GF-D8 (cell line): Measurements from ENCODE around the gene MS4A8.
"Not testable (repeated sequence)": the region's sequence is repeated elsewhere in the genome, so short reads cannot be mapped to it uniquely, and the experiment has no call there.

Experiments used
- DNase-seq: peaks from one replicate; lab custom pipeline; 2025; lab: John Stamatoyannopoulos, UW

The MS4A8 gene

GRCh38 chr11:60725592-60725991, 26.2 kb downstream of the MS4A8 start:
- no peak for DNase-seq

DNA sequence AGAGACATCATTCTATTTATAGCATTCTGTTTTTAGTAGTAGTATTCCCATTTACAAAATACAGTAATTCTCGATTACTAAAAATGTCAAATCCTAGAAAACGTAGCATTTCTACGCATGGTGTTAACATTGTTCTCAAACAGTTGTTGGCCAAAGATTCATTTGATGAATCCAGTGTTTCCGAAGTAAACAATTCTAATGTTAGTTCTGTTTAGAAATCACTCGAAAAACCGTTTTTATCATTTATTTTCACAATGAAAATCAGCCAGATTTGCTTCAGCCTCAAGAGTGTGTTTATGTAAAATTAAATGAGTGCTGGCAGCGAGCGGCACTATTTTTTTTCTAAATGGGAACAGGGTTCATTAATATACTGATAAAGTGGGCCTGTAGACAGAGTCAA, 32.2 kb downstream of the MS4A8 start:
- DNase-seq, result no peak

DNA sequence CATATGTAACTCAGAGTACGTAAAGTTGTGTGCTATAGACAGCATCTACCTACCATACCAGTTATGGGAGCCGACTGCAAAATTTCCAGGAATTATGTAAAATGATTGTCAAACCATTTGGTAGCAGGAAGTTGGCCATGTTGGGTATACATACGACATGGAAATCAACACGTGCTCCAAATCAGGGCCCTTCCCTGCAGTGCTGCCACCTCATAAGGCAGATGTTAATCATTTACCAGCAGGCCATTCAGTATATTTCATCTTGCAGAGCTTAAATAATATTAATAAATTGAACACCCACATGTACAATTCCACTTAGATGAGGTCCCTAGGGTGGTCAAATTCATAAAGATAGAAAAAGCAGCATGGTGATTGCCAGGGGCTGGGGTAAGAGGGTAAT, 34.9 kb downstream of the MS4A8 start:
- no peak for DNase-seq

DNA sequence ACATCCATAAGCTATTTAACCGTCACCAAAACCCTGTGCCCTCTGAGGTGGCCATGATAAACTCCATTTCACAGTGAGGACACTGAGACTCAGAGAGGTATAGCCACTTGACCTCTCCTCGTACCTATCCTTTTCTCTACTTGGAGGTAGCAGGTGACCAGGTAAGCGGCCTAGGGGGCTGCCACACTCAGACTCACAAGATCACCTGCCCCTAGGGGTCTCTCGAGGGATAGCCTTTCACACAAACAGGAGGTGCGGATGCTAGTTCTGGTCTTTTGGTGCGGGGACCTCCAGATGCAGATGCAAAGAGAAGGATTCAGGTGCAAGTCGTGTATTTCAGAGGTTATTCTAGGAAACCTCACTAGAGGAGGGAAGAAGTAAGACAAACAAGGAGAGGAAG, 39.7 kb downstream of the MS4A8 start:
- no peak for DNase-seq

- no peak for DNase-seq
These were observed 41.2 kb downstream of the MS4A8 start for GRCh38 chr11:60740573-60740972.

GRCh38 chr11:60741421-60741820, 42.0 kb downstream of the MS4A8 start:
- DNase-seq, result no peak

DNA sequence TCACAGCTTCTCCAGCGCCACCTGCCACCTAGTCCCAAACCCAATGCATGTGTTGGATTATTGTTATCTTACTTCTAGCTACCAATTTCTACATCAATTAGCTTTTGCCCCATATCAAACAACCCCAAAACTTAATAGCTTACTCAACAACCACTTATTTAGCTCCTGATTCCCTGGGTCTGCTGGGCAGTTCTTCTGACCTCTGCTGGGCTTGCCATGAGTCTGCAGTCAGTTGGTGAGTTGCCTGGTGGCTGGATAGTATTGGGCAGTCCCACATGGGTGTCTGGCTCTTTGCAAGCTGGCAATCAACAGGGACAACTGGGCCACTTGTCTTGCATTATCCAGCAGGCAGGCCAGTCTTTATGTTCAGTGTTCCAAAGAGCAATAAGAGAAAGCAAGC, 43.6 kb downstream of the MS4A8 start:
- no peak for DNase-seq

GRCh38 chr11:60744114-60744513, 44.7 kb downstream of the MS4A8 start:
- no peak for DNase-seq

GRCh38 chr11:60747359-60747873, 48.0 kb downstream of the MS4A8 start:
- no peak for DNase-seq

DNA sequence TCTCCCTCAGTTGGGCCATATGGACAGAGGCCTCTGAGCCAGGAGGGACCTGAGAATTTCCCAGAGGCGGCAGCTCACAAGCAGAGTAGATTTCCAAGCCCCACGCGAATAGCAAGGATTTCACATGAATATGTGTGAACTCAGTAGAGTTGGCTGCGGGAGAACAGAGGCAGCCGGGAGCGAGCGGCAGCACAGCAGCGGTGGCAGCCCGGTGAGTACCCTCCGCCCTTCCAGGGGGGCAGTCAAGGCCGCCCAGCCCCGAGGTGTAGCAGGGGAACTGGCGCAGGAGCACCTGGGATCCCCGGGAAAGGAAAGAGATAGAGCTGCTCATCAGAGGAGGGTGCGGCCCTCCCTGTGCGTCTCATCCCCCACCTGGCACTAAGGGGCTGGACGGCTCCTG, 48.8 kb downstream of the MS4A8 start:
- no peak for DNase-seq

DNA sequence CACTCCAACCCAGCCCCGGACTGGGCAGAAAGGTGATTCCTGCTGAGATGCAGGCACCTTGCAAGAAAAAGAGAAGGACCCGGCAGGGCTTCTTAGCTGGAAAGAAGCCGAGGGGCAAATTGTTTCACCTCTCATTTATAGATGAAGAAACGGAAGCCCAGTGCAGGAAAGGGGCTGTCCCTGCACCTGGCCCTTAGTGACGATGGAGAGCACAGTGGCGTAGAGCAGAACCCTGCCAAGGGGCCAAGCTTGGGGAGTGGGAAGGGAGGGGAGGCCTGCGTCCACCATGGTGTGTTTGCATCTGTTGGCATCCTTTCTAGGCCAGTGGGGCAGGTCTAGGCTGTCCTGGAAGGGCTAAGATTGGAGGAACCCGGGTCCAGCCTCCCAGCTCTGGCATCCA, 49.4 kb downstream of the MS4A8 start:
- no peak for DNase-seq

DNA sequence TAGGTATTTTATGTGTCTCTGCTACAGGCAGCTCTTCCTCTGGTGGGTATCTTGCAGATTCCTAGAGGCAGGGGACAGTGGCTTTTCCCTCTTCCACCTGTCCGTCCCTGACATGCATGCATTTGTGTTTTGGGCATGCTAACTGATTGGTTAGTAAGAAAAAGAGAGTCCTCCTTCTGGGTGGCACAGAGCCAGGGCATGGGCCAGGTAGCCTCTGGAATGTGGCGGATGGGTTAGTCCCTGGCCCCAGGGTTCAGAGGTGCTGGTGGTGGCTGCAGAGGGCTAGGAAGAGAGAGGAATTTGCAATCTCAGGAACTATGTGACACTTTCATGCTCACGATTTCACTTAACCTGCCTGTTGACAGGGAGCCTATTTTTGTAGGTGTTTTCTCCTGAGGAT, 51.5 kb downstream of the MS4A8 start:
- DNase-seq, result no peak

- DNase-seq, result no peak
These were observed 53.9 kb downstream of the MS4A8 start for GRCh38 chr11:60753309-60753708.

DNA sequence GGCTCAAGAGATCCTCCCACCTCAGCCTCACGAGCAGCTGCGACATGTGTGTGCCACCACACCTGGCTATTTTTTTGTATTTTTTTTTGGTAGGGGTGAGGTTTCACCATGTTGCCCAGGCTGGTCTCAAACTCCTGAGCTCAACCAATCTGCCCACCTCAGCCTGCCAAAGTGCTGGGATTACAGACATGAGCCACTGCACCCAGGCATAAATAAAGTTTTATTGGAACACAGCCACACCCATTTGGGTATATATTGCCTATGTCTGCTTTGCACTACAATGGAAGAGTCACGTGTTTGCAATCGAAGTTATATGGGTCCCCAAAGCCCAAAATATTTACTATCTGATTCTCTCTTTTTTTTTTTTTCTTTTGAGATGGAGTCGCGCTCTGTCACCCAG, 55.5 kb downstream of the MS4A8 start:
- no peak for DNase-seq

DNA sequence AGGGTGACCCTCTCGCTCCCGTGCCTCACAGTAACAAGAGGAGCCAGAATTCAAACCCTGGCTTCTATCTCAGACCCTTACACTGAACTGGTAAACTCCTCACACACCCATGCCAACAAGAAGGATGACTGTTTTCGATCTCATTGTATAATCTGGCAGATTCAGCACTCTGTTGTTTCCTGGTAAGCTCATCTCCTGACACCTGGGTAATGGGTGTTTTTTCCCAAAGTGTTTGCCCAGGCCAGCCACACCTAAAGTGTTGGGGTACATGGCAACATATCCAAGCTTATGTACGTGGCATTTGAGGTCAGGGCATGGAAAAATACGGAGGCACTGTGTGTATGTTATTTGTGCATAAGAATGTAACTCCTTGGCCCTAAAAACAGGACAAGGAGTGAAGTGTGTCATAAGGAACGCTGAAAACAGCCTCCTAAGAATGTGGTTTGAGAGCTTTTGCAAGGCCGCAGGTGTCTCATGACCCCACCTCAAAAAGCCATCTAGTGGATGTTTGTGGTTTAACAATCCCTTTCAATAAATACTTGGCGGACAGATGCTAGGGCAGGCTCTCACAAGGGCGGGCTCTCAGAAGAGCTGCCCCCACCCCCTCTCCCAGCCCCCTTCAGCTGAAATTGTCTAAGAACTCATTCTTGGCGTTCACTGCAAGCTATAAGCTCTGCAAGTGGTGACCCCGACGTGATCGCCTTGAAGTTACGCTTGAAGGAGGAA, 57.1 kb downstream of the MS4A8 start, which contains the start of gene MS4A15:
MS4A15 (plus strand) TSS at position 561 of the 726 bp plus-strand sequence. CDS start 6,867 bp downstream, outside the sequence.
- no peak for DNase-seq

DNA sequence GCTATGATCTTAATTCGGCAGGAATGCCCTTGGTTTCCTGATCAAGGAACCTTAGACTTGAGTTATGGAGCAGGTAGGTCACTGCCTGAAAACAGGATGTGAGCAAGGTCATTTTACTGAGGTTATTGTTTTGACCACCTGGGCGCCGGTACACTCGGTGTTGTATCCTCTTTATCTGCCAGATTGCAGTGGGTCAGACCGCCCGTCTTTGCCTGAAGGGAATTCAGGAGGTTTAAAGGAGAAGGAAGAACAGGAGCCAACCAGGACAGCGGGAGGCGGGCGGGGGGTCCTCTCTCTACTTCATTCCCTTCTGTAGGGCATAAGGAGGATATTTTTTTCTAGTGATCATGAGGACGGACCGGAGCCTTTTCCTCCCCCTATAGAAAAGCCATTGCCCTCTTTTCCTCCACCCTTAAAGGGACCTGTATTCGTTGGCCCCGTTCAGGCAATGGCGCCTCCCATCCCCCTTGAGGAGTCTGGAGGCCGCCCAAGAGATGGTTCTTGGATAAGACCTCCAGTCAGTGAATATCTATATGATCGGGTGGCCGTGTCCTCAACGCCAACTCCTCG, 57.9 kb downstream of the MS4A8 start:
- no peak for DNase-seq

DNA sequence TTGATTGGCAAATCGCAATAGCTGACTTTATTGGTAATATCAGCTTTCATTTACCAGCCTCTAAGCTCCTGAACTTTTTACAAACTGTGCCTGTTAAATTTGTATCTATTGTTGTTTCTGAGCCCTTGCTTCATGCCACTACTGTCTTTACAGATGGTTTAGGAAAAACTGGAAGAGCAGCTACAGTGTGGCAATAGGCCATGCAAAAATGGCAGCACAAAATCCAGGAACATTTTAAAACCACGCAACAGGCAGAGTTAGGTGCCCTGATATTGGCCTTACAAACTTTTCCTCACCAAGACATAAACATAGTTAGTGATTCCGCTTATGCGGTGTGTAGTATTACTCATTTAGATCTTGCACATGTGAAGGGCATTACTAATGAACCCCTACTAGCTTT, 59.3 kb downstream of the MS4A8 start:
- DNase-seq, result not testable (repeated sequence)

DNA sequence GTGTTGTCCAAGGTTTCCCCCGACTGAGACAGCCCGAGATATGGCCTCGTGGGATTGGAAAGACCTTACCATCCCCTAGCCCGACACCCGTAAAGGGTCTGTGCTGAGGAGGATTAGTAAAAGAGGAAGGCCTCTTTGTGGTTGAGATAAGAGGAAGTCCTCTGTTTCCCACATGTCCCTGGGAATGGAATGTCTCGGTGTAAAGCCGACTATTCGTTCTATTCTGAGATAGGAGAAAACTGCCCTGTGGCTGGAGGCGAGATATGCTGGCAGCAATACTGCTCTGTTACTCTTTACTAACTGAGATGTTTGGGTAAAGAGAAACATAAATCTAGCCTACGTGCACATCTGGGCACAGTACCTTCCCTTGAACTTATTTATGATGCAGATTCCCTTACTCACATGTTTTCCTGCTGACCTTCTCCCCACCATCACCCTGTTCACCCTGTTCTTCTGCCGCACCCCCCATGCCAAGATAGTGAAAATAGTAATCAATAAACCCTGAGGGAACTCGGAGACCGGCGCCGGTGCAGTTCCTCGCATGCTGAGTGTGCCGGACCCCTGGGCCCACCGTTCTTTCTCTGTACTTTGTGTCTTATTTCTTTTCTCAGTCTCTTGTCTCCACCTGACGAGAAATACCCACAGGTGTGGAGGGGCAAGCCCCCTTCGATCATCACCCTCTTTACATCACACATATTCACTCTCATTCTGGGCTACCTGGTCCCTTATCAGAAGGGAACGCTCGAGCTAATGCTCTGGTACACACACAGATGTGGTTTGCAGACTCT, 60.2 kb downstream of the MS4A8 start:
- DNase-seq, result peak; percentile 12

DNA sequence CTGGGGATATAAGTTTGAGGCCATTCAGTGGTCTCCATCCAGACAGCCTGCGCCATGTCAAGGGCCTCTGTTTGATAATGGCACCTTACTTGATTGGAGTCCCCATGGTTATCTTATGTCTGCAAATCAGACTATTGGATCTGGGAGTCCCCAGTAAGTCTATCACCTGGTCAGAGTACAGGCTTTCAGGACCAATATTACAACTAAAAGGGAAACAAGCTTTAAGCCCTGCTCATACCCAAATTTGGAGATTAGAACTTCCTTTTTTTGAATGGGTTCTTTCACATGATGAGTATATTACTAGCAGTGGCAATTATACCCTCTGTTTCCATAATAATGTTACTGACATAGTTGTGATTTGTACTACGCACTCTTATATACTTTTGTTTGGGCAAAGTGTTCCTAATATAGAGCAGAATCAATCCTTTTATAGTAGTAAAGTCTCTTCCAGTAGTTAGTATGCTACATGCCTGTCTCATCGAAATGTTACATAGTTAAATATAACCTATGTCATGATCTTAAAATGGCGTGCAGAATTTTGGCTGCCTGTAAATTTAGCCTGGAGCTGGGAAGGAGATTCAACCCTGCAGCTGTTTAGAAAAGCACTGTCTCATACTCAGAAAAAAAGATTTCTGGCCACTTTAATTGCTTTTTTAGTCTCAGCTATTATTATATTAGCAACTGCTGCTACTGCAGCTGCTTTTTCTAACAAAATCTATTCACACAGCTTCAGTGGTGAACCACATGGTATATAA, 62.2 kb downstream of the MS4A8 start:
- no peak for DNase-seq

- DNase-seq, result no peak
These were observed 63.7 kb downstream of the MS4A8 start for GRCh38 chr11:60762851-60763691.

- no peak for DNase-seq
These were observed 64.4 kb downstream of the MS4A8 start for GRCh38 chr11:60763692-60764369.
